SK-N-SH (cell line): ENCODE results near the gene ZNF891.

Source experiments
- EP300 ChIP-seq, 2 experiments: IDR thresholded peaks; 2 replicates each; pipeline versions ENCODE4 v1.4.0 to v1.6.1; 2012; ENCODE audit warnings: borderline replicate concordance in 1 of 2, low read depth in 1 of 2, low read length in 1 of 2
- EZH2phosphoT487 ChIP-seq: fragments of 200-600 bp; sonication (generic); IDR thresholded peaks from 2 replicates; pipeline ENCODE4 v1.6.1; 2017; ENCODE audit warnings: low read depth, mixed run types, mild to moderate bottlenecking, antibody characterized with exemption, moderate library complexity, borderline replicate concordance
- TAF1 ChIP-seq: IDR thresholded peaks from 2 replicates; pipeline ENCODE4 v1.6.1; 2012; ENCODE audit warnings: low read depth, mild to moderate bottlenecking, low read length, moderate library complexity, borderline replicate concordance
- TF ChIP-seq, protein P1 (sequence below): fragments of 200-600 bp; sonication (generic); IDR thresholded peaks from 2 replicates; pipeline ENCODE4 v1.6.1; 2017; ENCODE audit warnings: antibody characterized with exemption, mild to moderate bottlenecking, moderate library complexity
- TF ChIP-seq, protein P2 (sequence below): IDR thresholded peaks from 2 replicates; pipeline ENCODE4 v1.4.0; 2012; ENCODE audit warnings: low read depth, borderline replicate concordance

DNA sequence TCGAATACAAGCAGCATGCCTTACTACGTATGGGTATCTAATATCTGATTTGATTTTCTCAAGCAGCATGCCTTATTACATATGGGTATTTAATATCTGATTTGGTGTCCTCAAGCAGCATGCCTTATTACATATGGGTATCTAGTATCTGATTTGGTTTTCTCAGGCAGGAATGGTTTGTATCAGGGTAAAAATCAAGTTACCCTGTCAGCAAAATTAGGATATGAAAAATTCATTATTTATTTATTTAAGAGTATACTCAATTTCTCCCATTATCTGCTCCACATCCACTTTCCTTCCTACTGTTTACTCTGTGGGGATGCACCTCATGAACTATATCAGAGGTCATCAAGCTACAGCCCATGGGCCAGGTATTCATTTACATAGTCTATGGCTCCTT is 21.9 kb downstream of the ZNF891 start:
- TF ChIP-seq TAF1 (no peak), EP300 (IDR thresholded peaks at IDR 0.05; ENCODE audit: borderline replicate concordance in 1 of 2, low read depth in 1 of 2, low read length in 1 of 2) (no peak), EZH2phosphoT487 (no peak)
- TF ChIP-seq, protein P1, sequence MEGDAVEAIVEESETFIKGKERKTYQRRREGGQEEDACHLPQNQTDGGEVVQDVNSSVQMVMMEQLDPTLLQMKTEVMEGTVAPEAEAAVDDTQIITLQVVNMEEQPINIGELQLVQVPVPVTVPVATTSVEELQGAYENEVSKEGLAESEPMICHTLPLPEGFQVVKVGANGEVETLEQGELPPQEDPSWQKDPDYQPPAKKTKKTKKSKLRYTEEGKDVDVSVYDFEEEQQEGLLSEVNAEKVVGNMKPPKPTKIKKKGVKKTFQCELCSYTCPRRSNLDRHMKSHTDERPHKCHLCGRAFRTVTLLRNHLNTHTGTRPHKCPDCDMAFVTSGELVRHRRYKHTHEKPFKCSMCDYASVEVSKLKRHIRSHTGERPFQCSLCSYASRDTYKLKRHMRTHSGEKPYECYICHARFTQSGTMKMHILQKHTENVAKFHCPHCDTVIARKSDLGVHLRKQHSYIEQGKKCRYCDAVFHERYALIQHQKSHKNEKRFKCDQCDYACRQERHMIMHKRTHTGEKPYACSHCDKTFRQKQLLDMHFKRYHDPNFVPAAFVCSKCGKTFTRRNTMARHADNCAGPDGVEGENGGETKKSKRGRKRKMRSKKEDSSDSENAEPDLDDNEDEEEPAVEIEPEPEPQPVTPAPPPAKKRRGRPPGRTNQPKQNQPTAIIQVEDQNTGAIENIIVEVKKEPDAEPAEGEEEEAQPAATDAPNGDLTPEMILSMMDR = no peak
- TF ChIP-seq, protein P2, sequence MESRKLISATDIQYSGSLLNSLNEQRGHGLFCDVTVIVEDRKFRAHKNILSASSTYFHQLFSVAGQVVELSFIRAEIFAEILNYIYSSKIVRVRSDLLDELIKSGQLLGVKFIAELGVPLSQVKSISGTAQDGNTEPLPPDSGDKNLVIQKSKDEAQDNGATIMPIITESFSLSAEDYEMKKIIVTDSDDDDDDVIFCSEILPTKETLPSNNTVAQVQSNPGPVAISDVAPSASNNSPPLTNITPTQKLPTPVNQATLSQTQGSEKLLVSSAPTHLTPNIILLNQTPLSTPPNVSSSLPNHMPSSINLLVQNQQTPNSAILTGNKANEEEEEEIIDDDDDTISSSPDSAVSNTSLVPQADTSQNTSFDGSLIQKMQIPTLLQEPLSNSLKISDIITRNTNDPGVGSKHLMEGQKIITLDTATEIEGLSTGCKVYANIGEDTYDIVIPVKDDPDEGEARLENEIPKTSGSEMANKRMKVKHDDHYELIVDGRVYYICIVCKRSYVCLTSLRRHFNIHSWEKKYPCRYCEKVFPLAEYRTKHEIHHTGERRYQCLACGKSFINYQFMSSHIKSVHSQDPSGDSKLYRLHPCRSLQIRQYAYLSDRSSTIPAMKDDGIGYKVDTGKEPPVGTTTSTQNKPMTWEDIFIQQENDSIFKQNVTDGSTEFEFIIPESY = no peak
